ENCODE data around the gene MAPK4.
"Not testable (repeated sequence)": the region's sequence is repeated elsewhere in the genome, so short reads cannot be mapped to it uniquely, and the experiment has no call there.

Gene MAPK4

GRCh38 chr18:50706199-50706598, 146.3 kb downstream of the MAPK4 start:
- TF ChIP-seq, protein P1, sequence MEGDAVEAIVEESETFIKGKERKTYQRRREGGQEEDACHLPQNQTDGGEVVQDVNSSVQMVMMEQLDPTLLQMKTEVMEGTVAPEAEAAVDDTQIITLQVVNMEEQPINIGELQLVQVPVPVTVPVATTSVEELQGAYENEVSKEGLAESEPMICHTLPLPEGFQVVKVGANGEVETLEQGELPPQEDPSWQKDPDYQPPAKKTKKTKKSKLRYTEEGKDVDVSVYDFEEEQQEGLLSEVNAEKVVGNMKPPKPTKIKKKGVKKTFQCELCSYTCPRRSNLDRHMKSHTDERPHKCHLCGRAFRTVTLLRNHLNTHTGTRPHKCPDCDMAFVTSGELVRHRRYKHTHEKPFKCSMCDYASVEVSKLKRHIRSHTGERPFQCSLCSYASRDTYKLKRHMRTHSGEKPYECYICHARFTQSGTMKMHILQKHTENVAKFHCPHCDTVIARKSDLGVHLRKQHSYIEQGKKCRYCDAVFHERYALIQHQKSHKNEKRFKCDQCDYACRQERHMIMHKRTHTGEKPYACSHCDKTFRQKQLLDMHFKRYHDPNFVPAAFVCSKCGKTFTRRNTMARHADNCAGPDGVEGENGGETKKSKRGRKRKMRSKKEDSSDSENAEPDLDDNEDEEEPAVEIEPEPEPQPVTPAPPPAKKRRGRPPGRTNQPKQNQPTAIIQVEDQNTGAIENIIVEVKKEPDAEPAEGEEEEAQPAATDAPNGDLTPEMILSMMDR (IDR thresholded peaks at IDR 0.05; ENCODE audit: low read depth, low read length, missing control alignments), result no peak
- H3K4me3 ChIP-seq (ENCODE audit: low read depth, low read length), result no peak overlapping the region
- in situ Hi-C loops (cut with HindIII; ENCODE audit: low sequenced_read_pairs), result no loop called here
- no peak for DNase-seq (ENCODE audit: low read depth)

DNA sequence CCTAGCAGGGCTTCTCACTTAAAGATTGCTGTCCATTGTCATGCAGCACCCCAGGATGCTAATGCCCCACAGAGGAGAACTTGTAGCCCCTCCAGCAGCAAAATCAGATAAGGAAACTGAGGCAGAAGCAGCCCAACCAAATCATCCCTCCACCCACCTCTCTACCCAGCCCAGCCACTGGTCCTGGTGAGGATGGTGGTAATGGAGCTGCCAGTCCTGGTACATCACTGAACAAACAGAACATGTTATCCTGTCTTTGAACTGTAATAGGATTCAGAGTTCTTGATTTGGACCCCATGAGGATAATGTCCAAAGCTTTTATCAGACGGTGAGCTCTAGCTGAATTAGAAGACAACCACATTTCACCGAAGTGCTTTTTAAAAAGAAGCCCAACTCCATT, 146.8 kb downstream of the MAPK4 start:
- in situ Hi-C loops (cut with HindIII; ENCODE audit: low sequenced_read_pairs), result no loop called here
- H3K4me3 ChIP-seq (ENCODE audit: low read depth, low read length), result no peak overlapping the region
- TF ChIP-seq, protein P1 (IDR thresholded peaks at IDR 0.05; ENCODE audit: low read depth, low read length, missing control alignments), result no peak
- no peak for DNase-seq (ENCODE audit: low read depth)

DNA sequence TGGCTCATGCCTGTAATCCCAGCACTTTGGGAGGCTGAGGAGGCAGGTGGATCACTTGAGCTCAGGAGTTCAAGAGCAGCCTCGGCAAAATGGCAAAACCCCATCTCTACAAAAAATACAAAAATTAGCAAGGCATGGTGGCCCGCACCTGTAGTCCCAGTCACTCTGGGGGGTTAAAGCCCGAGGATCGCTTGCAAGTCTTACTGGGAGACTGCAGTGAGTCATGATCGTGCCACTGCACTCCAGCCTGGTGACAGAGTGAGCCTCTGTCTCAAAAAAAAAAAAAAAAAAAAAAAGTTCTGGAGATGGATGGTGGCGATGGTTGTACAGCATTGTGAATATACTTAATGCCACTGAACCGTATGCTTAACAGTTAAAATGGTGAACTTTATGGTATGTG, 147.4 kb downstream of the MAPK4 start:
- in situ Hi-C loops (cut with HindIII; ENCODE audit: low sequenced_read_pairs); DNase-seq (ENCODE audit: low read depth); H3K4me3 ChIP-seq (ENCODE audit: low read depth, low read length): not testable (repeated sequence)

GRCh38 chr18:50707855-50708469, 148.1 kb downstream of the MAPK4 start:
- H3K4me3 ChIP-seq (ENCODE audit: low read depth, low read length), result no peak overlapping the region
- in situ Hi-C loops (cut with HindIII; ENCODE audit: low sequenced_read_pairs), result no loop called here
- TF ChIP-seq, protein P1 (IDR thresholded peaks at IDR 0.05; ENCODE audit: low read depth, low read length, missing control alignments), result no peak
- DNase-seq (ENCODE audit: low read depth), result no peak

GRCh38 chr18:50709193-50709592, 149.3 kb downstream of the MAPK4 start:
- no peak overlapping the region for H3K4me3 ChIP-seq (ENCODE audit: low read depth, low read length)
- in situ Hi-C loops (cut with HindIII; ENCODE audit: low sequenced_read_pairs), result no loop called here
- TF ChIP-seq, protein P1 (IDR thresholded peaks at IDR 0.05; ENCODE audit: low read depth, low read length, missing control alignments), result no peak
- DNase-seq (ENCODE audit: low read depth), result no peak

DNA sequence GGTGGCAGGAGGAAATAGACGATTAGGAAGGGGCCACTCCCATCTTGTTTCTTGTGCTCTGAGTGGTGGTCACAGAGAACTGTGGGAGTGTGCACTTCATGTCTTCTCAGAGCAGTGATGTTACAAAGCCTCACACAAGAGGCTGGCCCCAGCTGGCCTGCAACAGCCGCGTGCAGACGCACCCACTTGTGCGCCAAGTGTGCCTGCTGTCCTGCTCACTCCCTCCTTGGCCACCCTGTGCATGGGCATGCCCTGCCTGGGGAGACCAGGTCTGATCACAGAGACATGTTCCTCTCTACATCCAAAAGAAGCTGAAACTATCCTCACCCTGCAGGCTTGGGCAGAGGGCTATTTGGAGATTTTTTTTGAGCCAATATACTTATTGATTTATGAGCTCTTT, 151.5 kb downstream of the MAPK4 start:
- no peak for DNase-seq (ENCODE audit: low read depth)
- in situ Hi-C loops (cut with HindIII; ENCODE audit: low sequenced_read_pairs), result no loop called here
- H3K4me3 ChIP-seq (ENCODE audit: low read depth, low read length), result no peak overlapping the region
- TF ChIP-seq, protein P1 (IDR thresholded peaks at IDR 0.05; ENCODE audit: low read depth, low read length, missing control alignments), result no peak

GRCh38 chr18:50715919-50716318, 156.0 kb downstream of the MAPK4 start:
- H3K4me3 ChIP-seq (ENCODE audit: low read depth, low read length), result no peak overlapping the region
- in situ Hi-C loops (cut with HindIII; ENCODE audit: low sequenced_read_pairs), result no loop called here
- no peak for DNase-seq (ENCODE audit: low read depth)
- TF ChIP-seq, protein P1 (IDR thresholded peaks at IDR 0.05; ENCODE audit: low read depth, low read length, missing control alignments), result no peak
